RWPE2 (cell line): ENCODE results near the gene RPS8.
A peak's percentile ranks its signal among the peaks of the same experiment; 100 is the strongest.

Source experiments
- ATAC-seq: fragments of 200-7000 bp; cut with Tn5 transposase; 3 replicates; pipeline ENCODE4 v1.9.1; 2021; ENCODE audit warnings: low read depth
- DNase-seq: peaks from one replicate; pipeline ENCODE4 v3.0.0-alpha.2; 2020; ENCODE audit warnings: low spot score
- H3K27ac ChIP-seq: fragments of 450-650 bp; 2 replicates; pipeline ENCODE4 v1.5.1; 2017; ENCODE audit warnings: mild to moderate bottlenecking; ENCODE audit not compliant: poor library complexity, severe bottlenecking
- H3K27me3 ChIP-seq: fragments of 250-450 bp; sonication (Bioruptor Pico); 2 replicates; pipeline ENCODE4 v1.5.1; 2021; ENCODE audit warnings: mild to moderate bottlenecking, moderate library complexity; ENCODE audit not compliant: insufficient read depth, poor library complexity, severe bottlenecking
- H3K36me3 ChIP-seq: fragments of 250-450 bp; sonication (Bioruptor Pico); 2 replicates; pipeline ENCODE4 v1.5.1; 2020; ENCODE audit warnings: low read depth, mild to moderate bottlenecking, moderate library complexity
- H3K4me1 ChIP-seq: fragments of 250-450 bp; sonication (Bioruptor Pico); 2 replicates; pipeline ENCODE4 v1.5.1; 2021; ENCODE audit warnings: mild to moderate bottlenecking, moderate library complexity; ENCODE audit not compliant: insufficient read depth, poor library complexity, severe bottlenecking
- H3K4me3 ChIP-seq: fragments of 250-450 bp; sonication (Bioruptor Pico); 2 replicates; pipeline ENCODE4 v1.5.1; 2021; ENCODE audit warnings: mild to moderate bottlenecking, moderate library complexity; ENCODE audit not compliant: severe bottlenecking
- H3K9me3 ChIP-seq: fragments of 250-450 bp; sonication (Bioruptor Pico); 2 replicates; pipeline ENCODE4 v1.5.1; 2021; ENCODE audit warnings: mild to moderate bottlenecking, moderate library complexity; ENCODE audit not compliant: severe bottlenecking
- TF ChIP-seq, protein P1 (sequence below): fragments of 450-650 bp; IDR thresholded peaks from one replicate; pipeline ENCODE4 v1.5.1; 2017; ENCODE audit warnings: mild to moderate bottlenecking, moderate library complexity; ENCODE audit not compliant: poor library complexity, severe bottlenecking

Gene RPS8

GRCh38 chr1:44798481-44799365, 23.4 kb downstream of the RPS8 start:
- H3K27me3 ChIP-seq, result no peaks in the 10 kb centered on the region
- H3K36me3 ChIP-seq, result peaks cover 26% of the 10 kb centered on the region
- peak overlapping the region; percentile 96 for H3K27ac ChIP-seq
- H3K4me3 ChIP-seq, result no peak overlapping the region
- ATAC-seq, result no peak
- TF ChIP-seq, protein P1, sequence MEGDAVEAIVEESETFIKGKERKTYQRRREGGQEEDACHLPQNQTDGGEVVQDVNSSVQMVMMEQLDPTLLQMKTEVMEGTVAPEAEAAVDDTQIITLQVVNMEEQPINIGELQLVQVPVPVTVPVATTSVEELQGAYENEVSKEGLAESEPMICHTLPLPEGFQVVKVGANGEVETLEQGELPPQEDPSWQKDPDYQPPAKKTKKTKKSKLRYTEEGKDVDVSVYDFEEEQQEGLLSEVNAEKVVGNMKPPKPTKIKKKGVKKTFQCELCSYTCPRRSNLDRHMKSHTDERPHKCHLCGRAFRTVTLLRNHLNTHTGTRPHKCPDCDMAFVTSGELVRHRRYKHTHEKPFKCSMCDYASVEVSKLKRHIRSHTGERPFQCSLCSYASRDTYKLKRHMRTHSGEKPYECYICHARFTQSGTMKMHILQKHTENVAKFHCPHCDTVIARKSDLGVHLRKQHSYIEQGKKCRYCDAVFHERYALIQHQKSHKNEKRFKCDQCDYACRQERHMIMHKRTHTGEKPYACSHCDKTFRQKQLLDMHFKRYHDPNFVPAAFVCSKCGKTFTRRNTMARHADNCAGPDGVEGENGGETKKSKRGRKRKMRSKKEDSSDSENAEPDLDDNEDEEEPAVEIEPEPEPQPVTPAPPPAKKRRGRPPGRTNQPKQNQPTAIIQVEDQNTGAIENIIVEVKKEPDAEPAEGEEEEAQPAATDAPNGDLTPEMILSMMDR, result no peak
- DNase-seq, result peak; percentile 31
- H3K9me3 ChIP-seq, result no peaks in the 10 kb centered on the region
- peaks cover under 1% of the 10 kb centered on the region for H3K4me1 ChIP-seq

DNA sequence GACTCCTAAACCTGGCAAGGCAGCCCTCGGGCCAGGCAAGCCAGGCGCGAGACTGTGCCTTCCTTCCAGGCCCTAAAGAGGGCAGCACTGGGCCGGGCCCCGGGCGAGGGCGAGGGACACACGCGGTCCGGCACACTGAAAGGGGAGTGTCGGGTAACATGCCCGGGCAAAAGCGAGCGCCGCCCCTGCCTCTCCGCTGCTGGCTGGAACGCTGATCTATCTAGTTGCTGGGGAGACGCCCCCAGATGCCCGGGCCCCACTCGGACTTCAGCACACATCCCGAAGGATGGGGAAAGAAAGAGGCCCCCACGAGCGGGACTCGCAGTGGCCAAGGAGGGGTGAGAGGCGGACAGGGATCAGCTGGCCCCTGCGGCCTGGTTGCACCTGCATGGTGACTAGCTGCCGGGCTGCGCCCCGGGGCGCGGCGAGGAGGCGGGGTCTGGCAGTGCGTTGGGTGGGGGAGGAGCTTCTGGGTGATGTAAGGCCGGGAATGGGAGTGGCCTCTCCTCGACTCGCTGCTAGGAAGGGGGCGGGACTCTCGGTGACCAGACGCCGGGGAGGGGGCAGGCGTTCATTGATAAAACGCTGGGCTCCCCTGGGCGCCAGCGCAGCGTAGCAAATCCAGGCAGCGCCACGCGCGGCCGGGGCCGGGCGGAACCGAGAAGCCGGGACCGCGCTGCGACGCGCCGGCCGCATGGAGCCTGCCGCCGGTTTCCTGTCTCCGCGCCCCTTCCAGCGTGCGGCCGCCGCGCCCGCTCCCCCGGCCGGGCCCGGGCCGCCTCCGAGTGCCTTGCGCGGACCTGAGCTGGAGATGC, 24.6 kb downstream of the RPS8 start, which contains the start of gene PLK3:
TSS of gene PLK3 (plus strand) at position 608 of the 815 bp plus-strand sequence. CDS start at position 695, 87 bp downstream.
- TF ChIP-seq, protein P1, result peak; percentile 98
- peaks cover 36% of the 10 kb centered on the region for H3K36me3 ChIP-seq
- H3K9me3 ChIP-seq, result no peaks in the 10 kb centered on the region
- no peaks in the 10 kb centered on the region for H3K27me3 ChIP-seq
- peak within 1 kb of the TSS; percentile 85 for H3K4me3 ChIP-seq
- peak within 1 kb of the TSS; percentile 96 for H3K27ac ChIP-seq
- H3K4me1 ChIP-seq, result no peaks in the 10 kb centered on the region
- peak; percentile 98 for DNase-seq
- ATAC-seq, result peak; percentile 80

GRCh38 chr1:44801491-44802305, 26.4 kb downstream of the RPS8 start:
- TF ChIP-seq, protein P1, result no peak
- Histone ChIP-seq H3K27me3 (no peaks in the 10 kb centered on the region), H3K4me3 (peak overlapping the region; percentile 85), H3K27ac (peak overlapping the region; percentile 96), H3K36me3 (peaks cover 48% of the 10 kb centered on the region), H3K4me1 (peaks cover 3% of the 10 kb centered on the region), H3K9me3 (no peaks in the 10 kb centered on the region)
- DNase-seq (no peak), ATAC-seq (no peak)

GRCh38 chr1:44802306-44803061, 27.1 kb downstream of the RPS8 start:
- peak overlapping the region; percentile 96 for H3K27ac ChIP-seq

More at GRCh38 chr1:44802306-44803061, 27.1 kb downstream of the RPS8 start:
- H3K36me3 ChIP-seq, result peaks cover 52% of the 10 kb centered on the region
- ATAC-seq, result no peak
- TF ChIP-seq, protein P1, result no peak
- no peaks in the 10 kb centered on the region for H3K9me3 ChIP-seq
- DNase-seq, result no peak
- peak overlapping the region; percentile 85 for H3K4me3 ChIP-seq
- no peaks in the 10 kb centered on the region for H3K27me3 ChIP-seq
- H3K4me1 ChIP-seq, result peaks cover 11% of the 10 kb centered on the region
